Measurements from ENCODE around the gene LPAR6.

LPAR6 gene

GRCh38 chr13:48369988-48370387 is 42.9 kb downstream of the LPAR6 start:
- DNase-seq (ENCODE audit: low read depth): no peak
